ENCODE results near the gene PCDHA10. TPM values are rescaled to one million over a fixed set of nuclear protein-coding genes. Genes with fewer than 3 reads are reported as not detected.
"Not testable (repeated sequence)": the region's sequence is repeated elsewhere in the genome, so short reads cannot be mapped to it uniquely, and the experiment has no call there.

Gene PCDHA10
- total RNA-seq, 1 donor from 2014 or later, result 18.3 TPM

- Mint-ChIP-seq H3K27me3 (no peaks in the 10 kb centered on the region), H3K27ac (no peak overlapping the region), H3K4me3 (ENCODE audit: low read depth) (no peak overlapping the region), H3K36me3 (ENCODE audit: insufficient read depth) (peaks cover 40% of the 10 kb centered on the region), H3K9me3 (ENCODE audit: low read depth) (peaks cover 13% of the 10 kb centered on the region), H3K4me1 (ENCODE audit: low read depth) (no peaks in the 10 kb centered on the region)
- DNase-seq (ENCODE audit: low spot score, unreplicated experiment), result no peak
- no peak for TF ChIP-seq CTCF (IDR thresholded peaks at IDR 0.05; ENCODE audit: unreplicated experiment)
Measured at GRCh38 chr5:140822281-140822629, 33.4 kb upstream of the PCDHA10 start.

- H3K27ac Mint-ChIP-seq, result peak overlapping the region; percentile 29
- H3K9me3 Mint-ChIP-seq (ENCODE audit: low read depth), result peaks cover 13% of the 10 kb centered on the region
- peaks cover 38% of the 10 kb centered on the region for H3K36me3 Mint-ChIP-seq (ENCODE audit: insufficient read depth)
- H3K4me3 Mint-ChIP-seq (ENCODE audit: low read depth); DNase-seq (ENCODE audit: low spot score, unreplicated experiment); H3K4me1 Mint-ChIP-seq (ENCODE audit: low read depth); H3K27me3 Mint-ChIP-seq: not testable (repeated sequence)
Measured at GRCh38 chr5:140822969-140823368, 32.7 kb upstream of the PCDHA10 start.

GRCh38 chr5:140823475-140823874, 32.2 kb upstream of the PCDHA10 start:
- no peak for TF ChIP-seq CTCF (IDR thresholded peaks at IDR 0.05; ENCODE audit: unreplicated experiment)
- no peak overlapping the region for H3K4me3 Mint-ChIP-seq (ENCODE audit: low read depth)
- H3K9me3 Mint-ChIP-seq (ENCODE audit: low read depth), result peaks cover 16% of the 10 kb centered on the region
- no peak overlapping the region for H3K27ac Mint-ChIP-seq
- peaks cover 40% of the 10 kb centered on the region for H3K36me3 Mint-ChIP-seq (ENCODE audit: insufficient read depth)
- no peaks in the 10 kb centered on the region for H3K4me1 Mint-ChIP-seq (ENCODE audit: low read depth)
- DNase-seq (ENCODE audit: low spot score, unreplicated experiment), result no peak
- H3K27me3 Mint-ChIP-seq, result no peaks in the 10 kb centered on the region

GRCh38 chr5:140827704-140828361, 27.9 kb upstream of the PCDHA10 start, which contains the start of gene PCDHA6:
Gene PCDHA6 (plus strand): TSS chr5:140827960. CDS start chr5:140828092, 132 bp downstream.
- Mint-ChIP-seq H3K27me3 (no peaks in the 10 kb centered on the region), H3K27ac (peak within 1 kb of the TSS; percentile 98), H3K4me1 (ENCODE audit: low read depth) (no peaks in the 10 kb centered on the region), H3K36me3 (ENCODE audit: insufficient read depth) (peaks cover 49% of the 10 kb centered on the region), H3K9me3 (ENCODE audit: low read depth) (peaks cover 24% of the 10 kb centered on the region), H3K4me3 (ENCODE audit: low read depth) (peak within 1 kb of the TSS; percentile 78)
- no peak for DNase-seq (ENCODE audit: low spot score, unreplicated experiment)
- TF ChIP-seq CTCF (IDR thresholded peaks at IDR 0.05; ENCODE audit: unreplicated experiment), result peak; percentile 60

GRCh38 chr5:140828362-140828737, 27.3 kb upstream of the PCDHA10 start:
- no peaks in the 10 kb centered on the region for H3K27me3 Mint-ChIP-seq
- no peak for DNase-seq (ENCODE audit: low spot score, unreplicated experiment)
- H3K9me3 Mint-ChIP-seq (ENCODE audit: low read depth), result peaks cover 27% of the 10 kb centered on the region
- no peaks in the 10 kb centered on the region for H3K4me1 Mint-ChIP-seq (ENCODE audit: low read depth)
- TF ChIP-seq CTCF (IDR thresholded peaks at IDR 0.05; ENCODE audit: unreplicated experiment), result peak; percentile 37
- H3K36me3 Mint-ChIP-seq (ENCODE audit: insufficient read depth), result peaks cover 52% of the 10 kb centered on the region
- H3K27ac Mint-ChIP-seq, result peak overlapping the region; percentile 98
- peak overlapping the region; percentile 78 for H3K4me3 Mint-ChIP-seq (ENCODE audit: low read depth)

GRCh38 chr5:140829511-140830501, 25.9 kb upstream of the PCDHA10 start:
- Mint-ChIP-seq H3K9me3 (ENCODE audit: low read depth) (peaks cover 36% of the 10 kb centered on the region), H3K36me3 (ENCODE audit: insufficient read depth) (peaks cover 59% of the 10 kb centered on the region)
- not testable (repeated sequence) for H3K27ac Mint-ChIP-seq; H3K4me3 Mint-ChIP-seq (ENCODE audit: low read depth); H3K27me3 Mint-ChIP-seq; DNase-seq (ENCODE audit: low spot score, unreplicated experiment); H3K4me1 Mint-ChIP-seq (ENCODE audit: low read depth)

Data from progenitor cell of endocrine pancreas (in vitro differentiated cells).